ENCODE data around the gene MSRB1.

GRCh38 chr16:1975432-1976215, 32.6 kb upstream of the MSRB1 start:
- TF ChIP-seq CTCF (IDR thresholded peaks at IDR 0.05; ENCODE audit: insufficient read depth, low read depth, low read length) (no peak), EZH2 (IDR thresholded peaks at IDR 0.05; ENCODE audit: insufficient read depth, low read length) (no peak)

Data from astrocyte (in vitro differentiated cells and primary cell).